ENCODE measurements around the gene WNT9A. TPM values are rescaled to one million over a fixed set of nuclear protein-coding genes. Genes with fewer than 3 reads are reported as not detected.
A peak's percentile ranks its signal among the peaks of the same experiment; 100 is the strongest.

The WNT9A gene
- total and polyA plus RNA-seq, 8 donors, result 0.72 to 2.9 (median 1.6) TPM

- H3K9me3 ChIP-seq, result no peaks in the 10 kb centered on the region
- DNase-seq (peak in 1 of 6 donors; percentile 58), ATAC-seq (no peak), FAIRE-seq (no peak)
- intact Hi-C loops (cut with DNase I), result no loop called here
- H3K4me3 ChIP-seq, result no peak overlapping the region
- no peaks in the 10 kb centered on the region for H3K4me1 ChIP-seq
- WGBS, 2 donors, result 90 to 91% methylated on average over 12 to 13 of the region's 13 CpGs
- H3K27ac ChIP-seq, result no peak overlapping the region
- TF ChIP-seq CTCF (IDR thresholded peaks at IDR 0.05), result no peak
- no peaks in the 10 kb centered on the region for H3K27me3 ChIP-seq
- H3K36me3 ChIP-seq, result no peaks in the 10 kb centered on the region
Observed at GRCh38 chr1:227890451-227891222, 57.1 kb downstream of the WNT9A start.

- FAIRE-seq, result no peak
- DNase-seq, result peak in 2 of 6 donors; percentile 5 to 37
- no peak overlapping the region for H3K27ac ChIP-seq
- H3K4me1 ChIP-seq, result no peaks in the 10 kb centered on the region
- no peaks in the 10 kb centered on the region for H3K27me3 ChIP-seq
- ATAC-seq, result no peak
- intact Hi-C loops (cut with DNase I), result no loop called here
- no peak overlapping the region for H3K4me3 ChIP-seq
- no peaks in the 10 kb centered on the region for H3K36me3 ChIP-seq
- no peaks in the 10 kb centered on the region for H3K9me3 ChIP-seq
- no peak for TF ChIP-seq CTCF (IDR thresholded peaks at IDR 0.05)
- 82 to 88% methylated on average over 13 of the region's 13 CpGs for WGBS, 2 donors
Observed at GRCh38 chr1:227889863-227890405, 57.8 kb downstream of the WNT9A start.

GRCh38 chr1:227889047-227889862 is 58.5 kb downstream of the WNT9A start:
- intact Hi-C loops (cut with DNase I), result no loop called here
- FAIRE-seq (no peak), DNase-seq (peak in 2 of 6 donors; percentile 5 to 34), ATAC-seq (no peak)
- Histone ChIP-seq H3K4me3 (no peak overlapping the region), H3K4me1 (no peaks in the 10 kb centered on the region), H3K27ac (no peak overlapping the region), H3K36me3 (no peaks in the 10 kb centered on the region), H3K9me3 (no peaks in the 10 kb centered on the region), H3K27me3 (no peaks in the 10 kb centered on the region)
- TF ChIP-seq CTCF (IDR thresholded peaks at IDR 0.05), result no peak
- WGBS, 2 donors, result 75 to 77% methylated on average over 14 of the region's 14 CpGs

GRCh38 chr1:227888404-227889046 is 59.2 kb downstream of the WNT9A start:
- H3K27me3 ChIP-seq, result no peaks in the 10 kb centered on the region
- no peaks in the 10 kb centered on the region for H3K36me3 ChIP-seq
- WGBS, 2 donors, result 86% methylated on average over 8 of the region's 8 CpGs
- FAIRE-seq (no peak), ATAC-seq (no peak), DNase-seq (peak in 1 of 6 donors; percentile 57)
- H3K4me1 ChIP-seq, result no peaks in the 10 kb centered on the region
- no peaks in the 10 kb centered on the region for H3K9me3 ChIP-seq
- H3K27ac ChIP-seq, result no peak overlapping the region
- H3K4me3 ChIP-seq, result no peak overlapping the region
- intact Hi-C loops (cut with DNase I), result no loop called here
- TF ChIP-seq CTCF (IDR thresholded peaks at IDR 0.05), result no peak

All from pancreas (tissue), 10 donors.